HG02870 (cell line): Measurements from ENCODE around the gene CCR7.
"Not testable (repeated sequence)": the region's sequence is repeated elsewhere in the genome, so short reads cannot be mapped to it uniquely, and the experiment has no call there.

Experiments used
- ATAC-seq: cut with Tn5 transposase; IDR thresholded peaks from one replicate; pipeline ENCODE4 v1.9.1; 2021; ENCODE audit warnings: mild to moderate bottlenecking, moderate library complexity; ENCODE audit not compliant: unreplicated experiment

Gene CCR7

GRCh38 chr17:40597556-40598300 lies 32.5 kb upstream of the CCR7 start:
- no peak for ATAC-seq

- no peak for ATAC-seq
Observed at GRCh38 chr17:40597156-40597555, 31.9 kb upstream of the CCR7 start.

- no peak for ATAC-seq
Observed at GRCh38 chr17:40596261-40596919, 31.1 kb upstream of the CCR7 start.

GRCh38 chr17:40590742-40591141 lies 25.5 kb upstream of the CCR7 start:
- ATAC-seq = no peak

- no peak for ATAC-seq
Observed at GRCh38 chr17:40588552-40588951, 23.3 kb upstream of the CCR7 start.

- ATAC-seq = not testable (repeated sequence)
Observed at GRCh38 chr17:40586264-40586663, 21.0 kb upstream of the CCR7 start.

GRCh38 chr17:40584950-40585349 lies 19.7 kb upstream of the CCR7 start:
- ATAC-seq = not testable (repeated sequence)

- peak; percentile 81 for ATAC-seq
Observed at GRCh38 chr17:40582328-40582901, 17.1 kb upstream of the CCR7 start.

GRCh38 chr17:40580140-40580539 lies 14.9 kb upstream of the CCR7 start:
- ATAC-seq = no peak

- ATAC-seq = no peak
Observed at GRCh38 chr17:40579471-40579870, 14.2 kb upstream of the CCR7 start.

GRCh38 chr17:40577611-40578065 lies 12.4 kb upstream of the CCR7 start:
- ATAC-seq = peak; percentile 61

GRCh38 chr17:40576113-40576740 lies 11.0 kb upstream of the CCR7 start:
- no peak for ATAC-seq

- ATAC-seq = no peak
Observed at GRCh38 chr17:40574292-40574691, 9.0 kb upstream of the CCR7 start.

- ATAC-seq = not testable (repeated sequence)
Observed at GRCh38 chr17:40572245-40572993, 7.1 kb upstream of the CCR7 start.

GRCh38 chr17:40568074-40568836 lies 3.0 kb upstream of the CCR7 start:
- ATAC-seq = no peak

- no peak for ATAC-seq
Observed at GRCh38 chr17:40567377-40567776, 2.1 kb upstream of the CCR7 start.

GRCh38 chr17:40565769-40566409 lies 617 bp upstream of the CCR7 start:
- no peak for ATAC-seq

GRCh38 chr17:40564195-40564882 lies 933 bp downstream of the CCR7 start:
- no peak for ATAC-seq
